GM12872 (cell line): ENCODE data around the gene ROBO1.

Source experiments
- CTCF ChIP-seq: IDR thresholded peaks from 3 replicates; pipeline ENCODE4 v1.5.1; 2011; ENCODE audit warnings: low read depth, mild to moderate bottlenecking, low read length, moderate library complexity; ENCODE audit not compliant: insufficient read depth

ROBO1 gene

GRCh38 chr3:78978037-78978436 lies 789.8 kb downstream of the ROBO1 start:
- no peak for TF ChIP-seq CTCF

- no peak for TF ChIP-seq CTCF
These were observed 790.7 kb downstream of the ROBO1 start for GRCh38 chr3:78977073-78977472.

- no peak for TF ChIP-seq CTCF
These were observed 791.6 kb downstream of the ROBO1 start for GRCh38 chr3:78976200-78976599.

GRCh38 chr3:78974181-78974790 lies 793.5 kb downstream of the ROBO1 start:
- TF ChIP-seq CTCF = no peak

GRCh38 chr3:78972617-78973301 lies 795.0 kb downstream of the ROBO1 start:
- TF ChIP-seq CTCF = no peak

- no peak for TF ChIP-seq CTCF
These were observed 797.1 kb downstream of the ROBO1 start for GRCh38 chr3:78970656-78971055.

- TF ChIP-seq CTCF = no peak
These were observed 798.3 kb downstream of the ROBO1 start for GRCh38 chr3:78969483-78969882.

GRCh38 chr3:78967061-78967460 lies 800.7 kb downstream of the ROBO1 start:
- TF ChIP-seq CTCF = no peak
